HG03575 (cell line): Measurements from ENCODE around the gene FAM110A.
"Not testable (repeated sequence)": the region's sequence is repeated elsewhere in the genome, so short reads cannot be mapped to it uniquely, and the experiment has no call there.

Source experiments
- ATAC-seq: cut with Tn5 transposase; IDR thresholded peaks from one replicate; pipeline ENCODE4 v1.9.1; 2021; ENCODE audit not compliant: unreplicated experiment, insufficient number of reproducible peaks, low FRiP score; ENCODE audit errors: extremely low read depth

The FAM110A gene

GRCh38 chr20:889932-890463, 56.5 kb downstream of the FAM110A start:
- no peak for ATAC-seq

DNA sequence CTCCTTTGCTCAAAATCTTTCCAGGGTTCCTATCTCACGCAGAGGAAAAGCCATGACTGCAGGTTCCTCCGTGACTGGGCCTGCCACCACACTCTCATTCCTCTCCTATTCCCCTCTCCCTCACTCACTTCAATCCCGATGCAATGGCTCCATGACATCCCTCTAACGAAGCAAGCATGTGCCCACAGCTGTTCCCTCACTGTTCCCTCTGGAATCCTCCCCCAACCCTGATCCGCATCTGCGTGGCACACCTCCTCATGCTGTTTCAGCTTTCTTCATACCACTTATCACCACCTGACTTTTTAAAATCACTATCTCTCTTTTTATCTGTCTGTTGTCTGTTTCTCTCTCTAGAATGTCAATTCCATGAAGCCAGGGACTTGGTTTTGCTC, 57.1 kb downstream of the FAM110A start:
- ATAC-seq = no peak

GRCh38 chr20:891058-891705, 57.7 kb downstream of the FAM110A start:
- ATAC-seq = no peak

DNA sequence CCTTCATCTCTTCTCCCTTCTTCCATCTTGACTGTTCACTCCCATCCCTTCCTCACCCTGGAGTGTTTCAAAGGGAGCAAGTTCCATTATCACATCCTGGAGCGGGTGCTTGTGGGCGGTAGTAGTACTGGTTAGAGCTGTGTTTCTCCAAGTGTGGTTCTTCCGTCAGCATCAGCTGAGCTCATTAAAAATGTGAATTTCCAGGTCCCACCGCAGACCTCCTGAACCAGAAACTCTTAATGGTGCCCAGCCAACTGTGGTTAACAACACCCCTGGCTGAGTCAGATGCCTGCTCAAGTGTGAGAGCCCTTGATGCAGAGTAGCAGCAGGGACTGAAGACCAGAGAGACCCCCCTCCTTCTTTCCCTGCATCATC, 58.2 kb downstream of the FAM110A start:
- ATAC-seq = no peak

DNA sequence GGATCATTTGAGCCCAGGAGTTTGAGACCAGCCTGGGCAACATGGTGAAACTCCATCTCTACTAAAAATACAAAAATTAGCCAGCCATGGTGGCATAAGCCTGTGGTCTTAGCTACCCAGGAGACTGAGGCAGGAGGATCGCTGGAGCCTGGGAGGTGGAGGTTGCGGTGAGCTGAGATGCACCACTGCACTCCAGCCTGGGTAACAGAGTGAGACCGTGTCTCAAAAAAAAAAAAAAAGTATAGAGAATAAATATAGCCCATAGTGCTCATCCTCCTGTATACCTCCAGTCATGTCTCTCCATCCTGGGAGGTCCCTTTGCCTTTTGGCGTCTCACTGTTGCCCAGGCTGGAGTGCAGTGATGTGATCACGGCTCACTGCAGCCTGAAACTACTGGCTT, 58.9 kb downstream of the FAM110A start:
- not testable (repeated sequence) for ATAC-seq
